Right forelimb (tissue), 1 donor: ENCODE results near the gene TRIM8.
"Not testable (repeated sequence)": the region's sequence is repeated elsewhere in the genome, so short reads cannot be mapped to it uniquely, and the experiment has no call there.

ENCODE experiments used
- DNase-seq: peaks from one replicate; pipeline ENCODE4 v3.0.0-alpha.2; 2018

The TRIM8 gene

DNA sequence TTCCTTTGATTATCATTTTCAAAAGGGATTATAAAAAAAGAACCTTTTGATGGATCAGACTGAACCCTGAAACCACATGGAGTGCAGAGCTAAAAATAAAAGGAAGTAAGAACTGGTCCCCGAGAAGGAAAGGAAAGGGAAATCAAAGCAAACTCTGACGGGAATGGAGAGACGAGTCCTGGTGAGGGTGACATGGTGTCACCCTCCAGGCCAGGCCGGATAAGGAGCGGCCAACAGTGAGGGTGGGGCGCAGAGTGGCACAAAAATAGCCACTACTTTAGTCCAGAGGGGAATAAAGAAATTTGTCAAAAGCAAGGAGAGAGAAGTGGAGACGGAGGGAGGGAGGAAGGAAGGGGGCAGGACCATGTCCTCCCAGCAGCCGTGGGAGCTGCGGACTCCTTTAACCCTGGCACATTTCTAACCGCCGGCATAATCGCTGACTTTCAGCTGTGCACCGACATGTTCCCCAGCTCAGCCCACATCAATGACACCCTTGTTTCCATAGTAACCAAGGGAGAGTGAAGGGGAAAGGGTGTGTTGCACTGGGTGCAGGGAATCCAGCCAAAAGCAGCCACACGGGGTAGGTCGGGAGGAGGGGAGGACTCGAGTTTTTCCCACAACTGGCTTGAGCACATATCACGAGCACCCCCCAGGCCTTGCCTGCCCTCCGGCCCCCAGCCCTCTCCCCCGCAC is 29.7 kb downstream of the TRIM8 start:
- DNase-seq = no peak

DNA sequence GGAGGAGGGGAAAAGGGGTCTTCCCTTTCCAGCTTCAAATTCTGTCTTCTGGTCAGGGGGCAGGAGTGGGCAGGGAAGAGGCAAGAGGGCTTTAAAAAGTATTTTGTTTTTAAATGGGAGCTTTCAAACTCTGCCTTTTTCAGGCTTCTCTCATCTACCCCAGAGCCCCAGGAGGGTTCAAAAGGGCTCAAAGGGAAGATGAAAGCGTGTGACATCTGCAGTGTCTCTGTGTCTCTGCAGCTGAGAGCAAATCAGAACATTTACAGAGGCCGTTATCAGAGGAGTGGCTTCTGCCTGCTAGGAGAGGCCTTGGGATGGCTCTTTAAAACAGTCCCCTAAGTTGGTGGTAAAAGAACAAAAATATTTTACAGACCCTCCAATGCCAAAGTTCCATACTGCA is 30.3 kb downstream of the TRIM8 start:
- no peak for DNase-seq

DNA sequence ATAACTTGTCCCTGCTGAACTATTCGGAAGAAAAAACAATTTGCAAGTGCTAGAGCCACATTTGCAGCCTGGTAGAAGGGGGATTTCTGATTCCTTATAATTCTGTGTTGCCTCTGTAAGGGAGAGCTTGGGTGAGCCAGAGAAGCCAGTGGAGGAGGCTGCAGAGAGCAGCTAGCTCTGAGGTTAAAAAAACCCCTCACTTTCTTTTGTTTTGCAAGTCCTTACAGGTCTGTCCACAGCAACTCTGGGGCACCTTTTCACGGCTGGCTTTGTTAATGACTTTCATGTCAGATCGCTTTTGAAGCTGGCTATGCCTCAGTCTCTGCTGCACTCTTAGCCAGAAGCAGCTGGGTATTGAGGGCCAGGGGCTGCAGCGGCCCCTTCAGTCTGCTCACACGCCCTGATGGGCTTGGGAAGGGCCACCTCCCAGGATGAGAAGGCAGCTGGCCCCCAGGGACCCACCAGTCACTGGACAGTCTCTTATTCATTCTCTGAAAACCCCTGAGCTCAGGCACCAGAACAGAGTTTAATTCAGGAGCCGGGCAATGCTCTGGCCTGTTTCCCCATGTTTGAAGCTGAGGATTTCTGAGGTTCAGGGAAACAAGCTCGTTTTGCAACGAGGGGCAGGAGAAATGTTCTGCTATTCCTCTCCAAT is 30.9 kb downstream of the TRIM8 start:
- no peak for DNase-seq

DNA sequence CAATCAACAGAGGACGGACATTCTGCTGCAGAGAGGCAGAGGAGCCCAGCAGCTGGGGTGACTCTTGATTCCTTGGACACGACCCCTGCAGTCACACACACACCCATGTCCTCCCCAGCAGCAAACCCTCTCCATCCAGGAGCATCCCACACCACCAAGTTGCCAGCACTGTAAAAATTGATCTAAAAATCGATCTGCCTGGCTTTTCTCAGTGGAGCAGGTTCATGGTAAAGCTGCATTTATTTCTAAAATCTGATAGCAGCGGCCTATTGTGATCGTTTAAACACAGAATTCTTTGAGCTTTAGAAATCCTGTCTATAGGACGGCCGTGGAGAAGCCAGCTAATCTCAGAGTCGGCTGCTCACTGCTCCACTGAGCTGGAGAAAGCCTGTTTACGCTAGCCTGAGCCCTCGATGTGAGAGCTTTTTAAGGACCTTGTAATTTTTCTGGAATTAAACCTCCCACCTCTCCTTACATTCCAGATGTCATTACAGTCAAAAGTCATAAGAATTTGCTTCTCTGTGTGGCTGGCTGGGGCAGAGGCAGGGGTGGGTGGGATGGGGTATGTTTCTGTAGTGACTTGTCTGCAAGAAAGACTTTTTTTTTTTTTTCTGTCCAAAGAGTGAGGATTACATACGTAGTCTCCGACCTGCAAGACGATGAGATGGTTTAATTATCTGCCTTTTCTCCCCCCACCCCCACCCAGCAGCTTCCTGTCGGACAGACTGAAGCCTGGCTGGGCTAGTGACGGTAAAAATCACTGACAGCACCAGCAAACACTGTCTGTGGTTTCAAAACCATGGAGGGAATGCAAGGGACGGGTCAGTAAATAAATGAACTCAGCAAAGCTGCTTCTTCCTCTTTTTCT is 31.6 kb downstream of the TRIM8 start:
- DNase-seq = no peak

DNA sequence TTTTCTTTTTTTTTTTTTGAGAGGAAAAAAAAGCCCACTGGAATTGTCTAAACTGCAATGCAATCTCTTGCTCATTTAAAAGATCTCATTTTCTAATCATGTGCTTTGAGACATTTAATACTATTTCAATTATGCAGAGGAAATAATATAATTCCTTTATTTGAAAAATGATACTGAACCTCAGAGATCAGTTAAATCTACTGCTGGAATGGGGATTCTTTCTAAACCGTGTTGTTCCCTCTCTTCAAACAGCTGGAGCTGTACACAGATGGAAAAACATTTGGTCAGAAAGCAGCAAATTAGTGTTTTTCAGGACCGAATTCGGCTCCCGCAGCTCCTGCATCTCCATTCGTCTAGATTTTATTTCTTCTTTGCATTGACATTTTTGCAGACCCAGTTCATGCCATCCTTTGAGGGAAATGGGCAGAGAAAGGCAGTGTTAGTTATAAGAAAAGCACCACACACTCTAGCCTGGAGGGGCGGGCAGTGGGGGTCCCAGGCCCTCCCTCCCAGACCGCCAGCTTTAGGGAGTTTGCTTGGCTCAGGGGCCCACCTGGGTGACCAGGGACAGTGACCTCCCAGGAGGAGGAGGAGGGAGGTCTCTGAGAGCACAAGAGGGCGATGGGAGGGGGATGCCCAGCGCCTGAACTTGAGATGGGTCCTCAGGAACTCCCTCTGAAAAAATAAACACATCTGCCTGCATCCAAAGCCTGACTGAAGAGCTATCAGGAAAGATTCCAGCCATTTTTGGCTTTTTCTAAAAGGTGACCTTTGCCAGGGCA is 32.4 kb downstream of the TRIM8 start:
- DNase-seq = no peak

DNA sequence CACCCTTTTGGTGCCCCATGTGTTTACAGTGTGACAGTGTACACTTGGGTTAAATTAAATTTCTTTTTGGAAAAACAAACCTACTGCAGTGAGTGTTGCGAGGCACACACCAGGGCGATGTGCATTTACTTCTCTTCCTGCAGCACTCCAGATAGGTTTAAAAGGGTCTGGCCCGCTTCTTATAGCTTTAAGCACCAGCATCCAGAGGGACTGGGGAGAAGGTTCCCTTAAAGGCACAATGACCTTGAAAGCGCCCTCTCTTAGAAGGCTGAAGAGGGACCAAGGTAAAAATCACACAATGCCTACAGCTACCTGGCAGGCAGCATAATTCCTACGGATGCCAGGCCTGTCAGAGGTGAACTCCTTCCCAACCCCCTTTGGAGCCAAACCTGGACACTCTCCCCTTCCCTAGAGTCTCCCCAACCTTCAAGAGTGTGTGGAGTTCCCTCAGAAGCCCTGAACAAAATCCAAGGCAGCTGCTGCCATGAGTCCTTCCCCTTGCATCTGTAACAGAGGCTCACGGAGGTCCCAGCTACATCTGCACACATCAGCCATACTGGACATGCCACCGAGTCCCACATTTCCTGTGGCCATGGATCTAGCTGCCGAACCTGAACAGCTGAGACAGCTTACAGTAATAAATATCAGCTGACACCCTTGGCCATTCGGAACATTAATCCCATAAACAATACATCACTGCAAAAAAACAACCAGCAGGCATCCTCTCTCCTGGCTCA is 33.2 kb downstream of the TRIM8 start:
- DNase-seq = no peak

DNA sequence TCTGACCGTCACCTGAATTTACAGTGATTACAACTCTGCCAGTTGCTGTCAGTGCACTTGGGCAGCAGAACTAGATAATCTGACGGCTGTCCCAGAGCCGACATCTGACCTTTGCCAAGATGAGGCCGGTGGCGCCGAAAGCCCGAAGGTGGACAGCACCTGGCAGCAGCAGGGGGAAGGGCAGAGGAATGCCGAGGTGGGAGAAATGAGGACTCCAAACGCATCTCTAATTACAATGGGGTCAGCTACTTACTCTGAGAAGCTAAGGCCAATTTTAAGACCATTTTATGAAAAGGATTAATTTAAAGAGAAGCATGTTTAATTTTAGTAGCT is 33.8 kb downstream of the TRIM8 start:
- DNase-seq = no peak

DNA sequence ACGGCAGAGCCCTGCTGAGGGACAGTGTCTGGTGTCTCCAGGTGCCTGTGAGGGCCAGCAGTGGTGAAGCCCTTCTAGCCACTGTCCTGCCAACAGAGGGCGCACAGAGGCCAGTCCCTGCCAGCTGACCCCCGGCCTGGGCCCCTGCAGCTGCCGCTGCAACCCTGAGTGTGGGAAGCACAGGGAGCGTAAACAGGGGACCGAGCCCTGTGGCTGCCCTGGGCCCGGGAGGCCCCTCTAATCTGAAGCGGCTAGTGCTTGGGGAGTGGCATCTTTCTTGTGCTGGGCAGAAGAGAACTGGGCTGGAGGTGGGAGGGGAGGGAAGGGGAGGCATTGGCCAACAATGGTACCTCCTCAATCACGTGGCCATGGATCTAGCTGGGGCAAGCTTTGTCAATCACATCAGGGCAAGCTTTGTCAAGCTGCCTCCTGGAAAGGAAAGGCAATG is 34.6 kb downstream of the TRIM8 start:
- DNase-seq = peak; percentile 78

DNA sequence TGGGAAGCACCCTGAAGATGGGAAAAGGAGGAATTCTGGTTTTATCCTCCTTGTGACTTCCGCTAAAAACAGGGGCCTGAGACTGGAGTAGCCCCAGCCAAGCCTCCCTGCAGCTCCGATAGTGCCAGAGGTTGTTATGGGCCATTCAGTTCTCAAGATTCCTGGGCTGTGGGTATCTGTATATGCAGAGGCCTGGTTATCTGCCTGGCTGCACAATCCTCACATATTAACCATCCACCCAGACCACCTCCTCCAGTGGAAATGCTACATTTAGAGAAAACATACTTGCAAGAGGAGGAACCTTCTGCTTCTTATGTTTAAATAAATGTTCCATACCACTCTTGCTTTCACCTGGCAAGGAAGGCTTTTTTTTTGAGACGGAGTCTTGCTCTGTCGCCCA is 35.3 kb downstream of the TRIM8 start:
- DNase-seq = no peak

DNA sequence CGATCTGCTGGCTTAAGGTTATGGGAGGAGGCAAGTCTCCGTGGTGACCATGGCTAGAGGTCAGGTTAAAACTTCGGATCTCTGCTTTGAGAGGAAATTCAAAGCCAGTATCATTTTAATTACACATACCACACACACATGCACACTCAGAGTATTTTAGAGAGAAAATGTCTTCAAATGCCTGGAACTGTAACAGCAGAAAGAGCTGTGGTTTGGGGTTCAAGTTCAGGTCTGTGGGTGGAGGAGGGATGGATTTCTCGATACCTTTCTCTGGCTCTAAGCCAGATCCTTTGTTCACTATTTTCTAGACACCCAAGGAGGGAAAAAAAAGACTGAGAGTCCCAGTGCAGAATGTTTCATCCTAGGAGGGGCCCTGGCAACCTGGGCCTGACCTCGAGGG is 37.4 kb downstream of the TRIM8 start:
- DNase-seq = no peak

DNA sequence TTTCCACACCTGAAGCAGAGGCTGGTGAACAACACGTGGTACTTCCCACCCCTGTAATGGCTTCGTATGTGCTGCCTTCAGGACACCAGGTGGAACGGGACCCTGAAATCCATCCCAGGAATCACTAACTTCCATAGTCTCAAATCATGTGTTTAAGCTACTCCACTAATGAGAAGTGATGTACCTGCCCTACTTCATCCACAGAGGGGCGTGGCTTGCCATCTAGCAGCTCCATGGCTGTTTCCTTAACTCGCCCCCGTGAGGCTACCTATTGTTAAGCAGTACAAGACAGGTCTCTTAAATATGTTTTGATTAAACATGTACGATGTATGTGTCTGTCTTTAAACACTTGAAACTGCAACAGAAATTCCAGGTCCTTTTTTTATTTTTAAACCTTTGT is 38.1 kb downstream of the TRIM8 start:
- no peak for DNase-seq

DNA sequence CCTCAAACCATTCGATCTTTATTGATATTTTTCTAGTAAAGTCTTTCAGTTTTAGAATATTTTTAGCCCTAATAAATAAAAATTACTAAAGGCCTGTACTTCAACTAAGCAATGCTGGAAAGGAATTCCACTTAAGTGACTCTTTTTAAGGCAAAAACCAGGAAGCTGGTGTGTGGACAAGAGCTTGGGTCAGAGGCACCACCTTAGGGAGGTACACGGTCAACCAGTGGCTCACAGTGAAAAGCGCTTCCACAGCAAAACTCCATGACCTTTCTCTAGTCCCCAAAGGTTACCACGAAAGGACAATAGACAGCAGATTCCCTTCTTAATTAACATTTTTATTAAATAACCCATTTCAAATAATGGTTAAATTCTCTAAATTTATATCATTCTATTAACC is 38.7 kb downstream of the TRIM8 start:
- no peak for DNase-seq

DNA sequence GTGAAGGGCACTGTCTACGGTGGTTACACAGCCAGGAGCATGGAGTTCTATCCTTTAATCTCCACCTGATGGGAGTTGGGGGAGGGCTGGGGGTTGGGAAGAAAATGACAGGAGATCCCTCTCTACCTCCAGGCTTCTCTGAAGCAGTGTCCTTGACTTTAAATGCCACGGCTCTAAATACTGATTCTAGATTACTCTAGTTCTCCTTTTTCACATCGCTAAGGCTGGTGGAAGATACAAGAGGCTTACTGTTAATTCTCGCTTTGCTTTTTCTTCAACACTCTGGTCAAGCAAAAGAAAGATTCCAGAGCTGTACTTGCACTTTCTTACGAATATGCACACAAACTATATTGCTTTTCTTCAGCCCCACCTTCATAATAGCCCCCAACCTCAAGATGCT is 39.5 kb downstream of the TRIM8 start:
- no peak for DNase-seq

DNA sequence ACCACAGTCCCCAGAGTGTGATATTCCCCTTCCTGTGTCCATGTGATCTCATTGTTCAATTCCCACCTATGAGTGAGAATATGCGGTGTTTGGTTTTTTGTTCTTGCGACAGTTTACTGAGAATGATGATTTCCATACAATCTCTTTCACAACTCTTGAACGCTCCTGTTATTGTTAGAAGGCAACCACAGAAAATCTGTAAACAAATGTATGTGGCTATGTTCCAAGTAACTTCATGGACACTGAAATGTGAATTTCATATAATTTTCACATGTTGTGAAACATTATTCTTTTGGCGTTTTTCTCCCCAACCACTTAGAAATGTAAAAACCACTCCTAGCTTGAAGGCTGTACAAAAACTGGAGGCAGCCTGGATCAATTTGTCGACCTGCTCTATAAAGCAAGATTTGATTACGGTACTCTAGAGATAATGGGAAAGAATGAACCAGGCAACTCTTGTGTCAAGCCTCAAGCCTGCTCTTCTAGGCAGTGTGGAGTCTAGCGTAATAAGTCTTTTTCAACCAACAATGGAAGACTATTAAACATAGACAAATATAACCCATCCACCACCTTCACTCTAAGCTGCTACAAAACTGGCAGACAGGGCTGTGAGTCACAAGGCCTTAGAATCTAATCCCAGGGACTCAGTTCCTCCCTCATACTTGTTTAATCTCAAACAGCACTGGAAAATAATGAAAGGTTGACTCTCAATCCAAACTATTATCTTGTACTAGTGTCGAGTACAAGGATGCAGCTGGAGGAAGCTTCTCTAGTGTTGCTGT is 47.2 kb downstream of the TRIM8 start:
- no peak for DNase-seq

DNA sequence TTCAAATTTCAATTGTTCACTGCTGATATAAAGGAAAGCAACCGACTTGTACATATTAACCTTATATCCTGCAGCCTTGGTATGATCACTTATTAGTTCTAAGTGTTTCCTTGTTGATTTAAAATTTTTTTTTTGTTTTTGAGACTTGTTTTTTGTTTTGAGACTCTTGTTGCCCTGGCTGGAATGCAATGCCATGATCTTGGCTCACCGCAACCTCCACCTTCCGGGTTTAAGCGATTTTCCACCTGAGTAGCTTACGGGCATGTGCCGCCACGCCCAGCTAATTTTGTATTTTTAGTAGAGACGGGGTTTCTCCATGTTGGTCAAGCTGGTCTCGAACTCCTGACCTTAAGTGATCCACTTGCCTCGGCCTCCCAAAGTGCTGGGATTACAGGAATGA is 51.1 kb downstream of the TRIM8 start:
- not testable (repeated sequence) for DNase-seq

DNA sequence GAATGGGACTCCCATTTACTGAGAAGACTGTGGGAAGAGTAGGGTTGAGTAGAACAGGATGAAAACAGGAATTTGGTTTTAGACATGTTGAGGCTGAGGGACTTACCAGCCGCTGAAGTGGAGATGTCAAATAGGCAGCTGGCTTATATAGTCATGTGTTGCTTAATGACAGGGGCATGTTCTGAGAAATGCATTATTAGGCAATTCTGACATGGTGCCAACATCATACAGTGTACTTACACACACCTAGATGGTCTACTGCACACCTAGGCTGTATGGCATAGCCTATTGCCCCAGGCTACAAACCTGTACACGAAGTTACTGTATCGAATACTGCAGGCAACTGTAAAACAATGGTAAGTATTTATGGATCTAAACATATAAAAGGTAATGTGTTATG is 52.5 kb downstream of the TRIM8 start:
- DNase-seq = no peak

DNA sequence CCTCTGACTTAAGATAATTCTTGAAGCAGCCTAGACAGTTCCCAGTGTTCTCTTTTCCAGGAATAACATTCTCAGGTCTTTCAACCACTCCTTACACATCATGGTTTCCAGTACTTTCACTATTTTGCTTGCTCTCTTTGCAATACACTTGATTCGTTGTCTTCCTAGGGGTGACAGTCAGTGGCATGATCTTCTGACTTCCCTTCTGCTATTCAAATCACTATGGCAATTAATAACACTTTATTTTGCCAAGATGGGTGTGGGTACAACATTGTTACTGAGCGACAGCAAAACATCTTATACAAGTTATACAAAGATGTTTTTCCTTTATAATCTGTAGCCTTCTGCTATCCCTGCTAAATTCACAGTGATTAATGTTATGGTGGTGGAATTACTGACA is 54.6 kb downstream of the TRIM8 start:
- no peak for DNase-seq

DNA sequence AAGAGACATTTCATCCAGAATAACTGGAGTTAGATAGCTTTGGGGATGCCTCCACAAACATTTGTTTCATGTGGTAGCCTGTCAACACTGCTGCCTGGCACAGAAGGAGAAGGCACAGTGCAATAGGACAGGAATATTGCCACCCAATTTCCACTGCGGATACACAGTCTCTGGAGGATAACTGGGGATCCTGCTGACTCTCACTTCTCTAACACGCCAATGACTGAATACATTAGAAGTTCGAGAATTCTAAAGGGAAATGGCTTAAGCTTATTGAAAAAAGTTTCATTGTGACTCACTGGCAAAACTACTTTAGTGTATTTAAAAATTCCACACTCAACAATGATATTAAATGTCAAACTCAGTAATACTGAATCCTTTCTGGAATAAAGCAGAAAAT is 57.0 kb downstream of the TRIM8 start:
- DNase-seq = no peak

DNA sequence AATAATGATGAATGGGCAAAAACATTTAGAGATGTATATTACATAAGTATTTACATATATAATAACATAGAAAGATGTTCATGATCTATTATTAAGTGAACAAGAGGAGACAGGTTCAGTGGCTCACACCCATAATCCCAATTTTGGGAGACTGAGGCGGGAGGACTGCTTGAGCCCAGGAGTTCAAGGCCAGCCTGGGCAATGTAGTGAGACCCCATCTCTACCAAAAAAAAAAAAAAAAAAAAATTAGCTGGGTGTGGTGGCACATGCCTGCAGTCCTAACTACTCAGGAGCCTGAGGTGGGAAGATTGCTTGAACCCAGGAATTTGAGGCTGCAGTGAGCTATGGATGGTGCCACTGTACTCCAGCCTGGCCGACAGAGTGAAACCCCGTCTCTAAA is 57.5 kb downstream of the TRIM8 start:
- DNase-seq = no peak

DNA sequence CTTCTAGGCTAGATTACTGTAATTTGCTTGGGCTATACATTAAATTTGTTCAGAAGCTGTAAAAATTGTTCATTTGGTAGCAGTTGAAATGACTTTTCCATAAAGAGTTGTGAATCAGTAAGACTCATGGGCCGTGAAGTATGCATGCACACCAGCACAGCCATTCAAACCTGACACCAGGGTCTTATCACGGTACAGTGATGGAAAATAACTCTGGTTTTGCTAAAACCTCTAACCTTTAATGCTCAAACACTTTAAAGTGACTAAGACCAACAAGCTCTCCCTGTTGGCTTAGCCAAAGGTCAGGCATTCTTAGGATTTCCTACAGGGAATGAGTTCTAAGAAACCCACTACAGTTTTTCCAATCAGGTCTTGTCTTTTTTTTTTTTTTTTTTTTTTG is 58.5 kb downstream of the TRIM8 start:
- DNase-seq = no peak

DNA sequence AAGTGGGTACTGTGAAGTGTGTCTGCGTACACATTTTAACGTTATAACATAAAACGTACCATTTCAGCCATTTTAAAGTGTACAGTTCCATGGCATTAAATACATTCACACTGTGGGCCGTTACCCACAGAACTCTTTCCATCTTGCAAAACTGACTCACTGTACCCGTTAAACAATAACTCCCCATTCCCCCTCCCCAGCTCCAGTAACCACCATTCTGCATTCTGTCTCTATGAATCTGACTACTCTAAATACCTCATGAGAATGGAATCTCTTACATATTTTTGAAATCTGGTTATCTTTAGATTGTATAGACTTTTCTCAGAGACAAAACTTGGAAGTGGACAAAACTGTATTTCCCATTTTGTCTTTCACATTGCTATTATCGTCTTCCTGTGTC is 60.6 kb downstream of the TRIM8 start:
- no peak for DNase-seq

DNA sequence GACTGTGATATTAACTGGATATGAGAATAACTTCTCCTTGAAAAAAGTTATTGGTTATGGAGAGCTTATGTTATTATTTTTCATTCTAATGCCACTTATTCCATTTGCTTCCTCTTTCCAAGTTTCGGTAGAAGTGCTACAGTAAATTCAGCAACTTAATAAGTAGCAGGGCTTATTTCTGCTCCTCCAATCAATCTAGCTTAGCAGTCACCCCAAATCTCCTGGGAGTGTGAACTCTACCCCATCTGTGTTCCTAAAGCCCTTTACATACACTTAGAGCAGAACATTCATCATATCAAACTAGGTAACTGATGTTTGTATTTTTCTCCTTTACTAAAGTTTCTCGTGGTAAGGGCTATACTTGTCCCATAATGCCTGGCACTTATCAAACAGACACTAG is 61.3 kb downstream of the TRIM8 start:
- no peak for DNase-seq
